ENCODE results near the gene ZNF74.

Gene ZNF74

DNA sequence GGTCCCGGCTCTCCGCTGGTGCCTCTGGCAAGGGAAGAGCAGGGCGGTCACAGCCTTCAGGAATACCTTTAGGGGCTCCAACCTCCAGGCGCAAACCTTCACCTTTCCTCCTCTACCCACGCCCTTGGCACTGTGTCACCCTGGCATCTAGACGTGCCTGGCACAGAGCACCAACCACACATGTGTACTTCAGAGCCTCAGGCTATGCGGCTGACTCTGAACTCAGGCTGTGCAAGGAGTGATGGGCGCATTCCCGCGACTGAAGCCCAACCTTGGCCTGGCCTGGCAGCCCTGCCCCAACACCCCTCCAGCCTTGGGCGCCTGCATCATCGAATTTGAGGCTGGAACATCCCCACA lies 32.3 kb downstream of the ZNF74 start:
- Histone ChIP-seq H3K27ac (ENCODE audit: low read length) (no peak overlapping the region), H3K4me2 (ENCODE audit: insufficient read depth, low read length) (no peak overlapping the region), H3K9me3 (ENCODE audit: insufficient read depth, low read length, severe bottlenecking) (no peaks in the 10 kb centered on the region), H4K20me1 (ENCODE audit: insufficient read depth, low read length) (peaks cover 8% of the 10 kb centered on the region; the same call in 1 of the 2 replicates), H3K4me3 (ENCODE audit: low read depth in 1 of 2, low read length in 2 of 2) (no peak overlapping the region), H3K27me3 (ENCODE audit: insufficient read depth, low read length, poor library complexity) (no peaks in the 10 kb centered on the region), H3K36me3 (ENCODE audit: insufficient read depth, low read length) (no peaks in the 10 kb centered on the region), H2AFZ (ENCODE audit: low read depth, low read length) (no peak overlapping the region), H3K4me1 (ENCODE audit: insufficient read depth, low read length) (peaks cover 23% of the 10 kb centered on the region), H3K79me2 (ENCODE audit: insufficient read depth, low read length) (no peaks in the 10 kb centered on the region), H3K9ac (ENCODE audit: low read depth, low read length) (no peak overlapping the region)
- ATAC-seq (ENCODE audit: insufficient read depth, low read depth): no peak
- TF ChIP-seq EZH2 (IDR thresholded peaks at IDR 0.05; ENCODE audit: borderline replicate concordance, low read depth, low read length, severe bottlenecking): no peak
- TF ChIP-seq, protein P1, sequence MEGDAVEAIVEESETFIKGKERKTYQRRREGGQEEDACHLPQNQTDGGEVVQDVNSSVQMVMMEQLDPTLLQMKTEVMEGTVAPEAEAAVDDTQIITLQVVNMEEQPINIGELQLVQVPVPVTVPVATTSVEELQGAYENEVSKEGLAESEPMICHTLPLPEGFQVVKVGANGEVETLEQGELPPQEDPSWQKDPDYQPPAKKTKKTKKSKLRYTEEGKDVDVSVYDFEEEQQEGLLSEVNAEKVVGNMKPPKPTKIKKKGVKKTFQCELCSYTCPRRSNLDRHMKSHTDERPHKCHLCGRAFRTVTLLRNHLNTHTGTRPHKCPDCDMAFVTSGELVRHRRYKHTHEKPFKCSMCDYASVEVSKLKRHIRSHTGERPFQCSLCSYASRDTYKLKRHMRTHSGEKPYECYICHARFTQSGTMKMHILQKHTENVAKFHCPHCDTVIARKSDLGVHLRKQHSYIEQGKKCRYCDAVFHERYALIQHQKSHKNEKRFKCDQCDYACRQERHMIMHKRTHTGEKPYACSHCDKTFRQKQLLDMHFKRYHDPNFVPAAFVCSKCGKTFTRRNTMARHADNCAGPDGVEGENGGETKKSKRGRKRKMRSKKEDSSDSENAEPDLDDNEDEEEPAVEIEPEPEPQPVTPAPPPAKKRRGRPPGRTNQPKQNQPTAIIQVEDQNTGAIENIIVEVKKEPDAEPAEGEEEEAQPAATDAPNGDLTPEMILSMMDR (IDR thresholded peaks at IDR 0.05; ENCODE audit: borderline replicate concordance, extremely low read depth, low read length, poor library complexity, severe bottlenecking): no peak
- DNase-seq: no peak

DNA sequence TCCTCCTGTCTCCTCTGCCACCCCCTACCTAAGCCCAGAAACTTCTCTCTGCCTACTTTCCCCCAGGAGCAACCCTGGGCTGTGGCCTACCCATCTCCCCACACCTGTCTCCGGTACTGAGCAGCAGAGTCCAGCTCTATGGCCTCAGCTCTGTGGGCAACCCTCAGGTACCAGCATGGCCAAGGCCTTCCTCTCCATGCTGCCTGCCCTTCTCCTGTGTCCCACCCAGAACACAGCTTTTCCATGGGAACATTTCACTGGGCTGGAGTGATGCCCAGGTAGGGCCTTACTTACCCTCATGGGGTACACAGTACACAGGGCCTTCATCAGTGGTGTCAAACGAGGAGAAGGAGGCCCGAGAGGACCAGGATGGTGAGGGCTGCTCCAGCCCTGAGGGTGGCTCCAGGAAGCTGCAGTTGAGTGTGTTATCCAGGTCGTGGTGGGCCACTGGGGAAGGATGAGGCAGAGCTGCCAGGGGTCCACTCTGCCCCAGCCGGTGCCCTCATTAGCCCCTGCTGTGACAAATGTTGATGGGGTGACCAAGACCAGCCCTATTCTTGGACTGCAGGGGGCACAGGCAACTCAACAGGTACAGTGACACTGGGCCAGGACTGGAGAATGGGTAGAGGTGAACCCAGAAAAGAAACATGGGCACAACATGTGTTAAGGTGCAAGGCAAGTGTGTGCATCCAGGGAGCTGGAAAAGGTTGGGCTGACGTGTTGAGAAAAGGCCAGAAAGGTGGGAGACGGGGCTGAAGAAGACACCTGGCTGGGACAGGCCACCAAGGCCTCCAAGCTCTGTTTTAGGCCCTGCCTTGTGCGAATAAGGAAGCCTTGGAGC lies 33.4 kb downstream of the ZNF74 start:
- Histone ChIP-seq H4K20me1 (ENCODE audit: insufficient read depth, low read length) (peaks cover 8% of the 10 kb centered on the region; the same call in 1 of the 2 replicates), H3K79me2 (ENCODE audit: insufficient read depth, low read length) (no peaks in the 10 kb centered on the region), H3K4me3 (ENCODE audit: low read depth in 1 of 2, low read length in 2 of 2) (no peak overlapping the region), H3K9ac (ENCODE audit: low read depth, low read length) (no peak overlapping the region), H3K27me3 (ENCODE audit: insufficient read depth, low read length, poor library complexity) (no peaks in the 10 kb centered on the region), H3K9me3 (ENCODE audit: insufficient read depth, low read length, severe bottlenecking) (no peaks in the 10 kb centered on the region), H3K4me2 (ENCODE audit: insufficient read depth, low read length) (no peak overlapping the region), H3K36me3 (ENCODE audit: insufficient read depth, low read length) (no peaks in the 10 kb centered on the region), H3K27ac (ENCODE audit: low read length) (no peak overlapping the region), H3K4me1 (ENCODE audit: insufficient read depth, low read length) (peaks cover 20% of the 10 kb centered on the region), H2AFZ (ENCODE audit: low read depth, low read length) (no peak overlapping the region)
- ATAC-seq (ENCODE audit: insufficient read depth, low read depth) (no peak), DNase-seq (no peak)
- TF ChIP-seq, protein P1 (IDR thresholded peaks at IDR 0.05; ENCODE audit: borderline replicate concordance, extremely low read depth, low read length, poor library complexity, severe bottlenecking): no peak
- TF ChIP-seq EZH2 (IDR thresholded peaks at IDR 0.05; ENCODE audit: borderline replicate concordance, low read depth, low read length, severe bottlenecking): no peak

DNA sequence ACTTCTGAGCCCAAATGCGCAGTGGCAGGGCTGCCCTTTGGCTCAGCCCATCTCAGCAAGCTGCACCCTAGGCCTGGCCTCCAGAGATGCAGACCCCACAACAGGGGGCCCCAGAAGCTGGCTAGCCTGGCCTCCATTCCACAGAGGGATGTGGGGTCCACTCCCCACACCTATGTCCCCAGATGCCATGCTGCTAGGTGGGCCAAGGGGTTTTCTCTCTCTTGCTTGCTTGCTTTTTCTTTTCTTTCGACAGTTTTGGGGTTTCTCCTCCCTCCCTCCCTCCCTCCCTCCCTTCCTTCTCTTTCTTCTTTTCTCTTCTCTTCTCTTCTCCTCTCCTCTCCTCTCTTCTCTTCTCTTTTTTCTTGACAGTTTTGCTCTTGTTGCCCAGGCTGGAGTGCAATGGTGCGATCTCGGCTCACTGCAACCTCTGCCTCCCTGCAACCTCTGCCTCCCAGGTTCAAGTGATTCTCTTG lies 34.0 kb downstream of the ZNF74 start:
- Histone ChIP-seq H3K4me2 (ENCODE audit: insufficient read depth, low read length) (no peak overlapping the region), H3K79me2 (ENCODE audit: insufficient read depth, low read length) (no peaks in the 10 kb centered on the region), H3K27ac (ENCODE audit: low read length) (no peak overlapping the region), H3K4me3 (ENCODE audit: low read depth in 1 of 2, low read length in 2 of 2) (no peak overlapping the region), H2AFZ (ENCODE audit: low read depth, low read length) (no peak overlapping the region), H3K27me3 (ENCODE audit: insufficient read depth, low read length, poor library complexity) (no peaks in the 10 kb centered on the region), H3K36me3 (ENCODE audit: insufficient read depth, low read length) (no peaks in the 10 kb centered on the region), H3K9me3 (ENCODE audit: insufficient read depth, low read length, severe bottlenecking) (no peaks in the 10 kb centered on the region), H3K9ac (ENCODE audit: low read depth, low read length) (no peak overlapping the region), H3K4me1 (ENCODE audit: insufficient read depth, low read length) (peaks cover 13% of the 10 kb centered on the region), H4K20me1 (ENCODE audit: insufficient read depth, low read length) (peaks cover 8% of the 10 kb centered on the region; the same call in 1 of the 2 replicates)
- no peak for TF ChIP-seq EZH2 (IDR thresholded peaks at IDR 0.05; ENCODE audit: borderline replicate concordance, low read depth, low read length, severe bottlenecking)
- TF ChIP-seq, protein P1 (IDR thresholded peaks at IDR 0.05; ENCODE audit: borderline replicate concordance, extremely low read depth, low read length, poor library complexity, severe bottlenecking): no peak
- ATAC-seq (ENCODE audit: insufficient read depth, low read depth) (no peak), DNase-seq (no peak)

All from DND-41 (cell line).